HG03378 (cell line): ENCODE results near the gene CBLB.
A peak's percentile ranks its signal among the peaks of the same experiment; 100 is the strongest.
"Not testable (repeated sequence)": the region's sequence is repeated elsewhere in the genome, so short reads cannot be mapped to it uniquely, and the experiment has no call there.

Experiments used
- ATAC-seq: cut with Tn5 transposase; IDR thresholded peaks from one replicate; pipeline ENCODE4 v1.9.1; 2021; ENCODE audit warnings: mild to moderate bottlenecking, moderate library complexity; ENCODE audit not compliant: unreplicated experiment

Gene CBLB

DNA sequence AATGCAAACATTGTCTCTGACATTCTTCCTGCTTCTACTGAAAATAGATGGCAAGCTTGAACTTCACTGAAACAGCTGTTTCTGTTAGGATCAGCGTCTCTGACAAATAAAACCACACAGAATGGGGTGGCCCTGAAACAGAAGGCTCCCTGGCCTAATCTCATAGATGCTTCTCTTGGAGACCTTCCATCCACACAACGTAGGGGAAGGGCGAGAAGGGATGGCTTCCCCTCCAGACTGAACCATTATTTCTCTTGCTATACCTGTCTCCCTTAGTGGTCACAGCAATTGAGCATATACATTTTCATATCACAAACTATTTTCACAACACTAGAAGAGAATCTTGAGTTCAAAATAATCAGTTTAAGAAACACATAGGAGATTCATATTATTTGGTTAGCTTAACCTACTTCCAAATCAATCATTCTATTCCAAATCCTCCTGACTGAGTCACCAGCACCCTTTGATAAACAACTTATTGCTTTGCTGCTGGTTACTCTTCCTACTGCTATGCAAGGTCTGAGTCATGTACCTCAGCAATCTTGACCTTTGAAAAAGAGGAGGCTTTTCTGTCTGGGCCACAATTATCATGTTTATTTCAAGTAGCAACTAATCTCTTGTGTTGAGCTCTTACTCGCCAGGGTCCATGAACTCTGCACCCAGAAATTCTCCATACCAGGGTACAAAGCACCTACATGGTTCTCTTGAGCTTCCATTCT is 45.5 kb downstream of the CBLB start:
- no peak for ATAC-seq

DNA sequence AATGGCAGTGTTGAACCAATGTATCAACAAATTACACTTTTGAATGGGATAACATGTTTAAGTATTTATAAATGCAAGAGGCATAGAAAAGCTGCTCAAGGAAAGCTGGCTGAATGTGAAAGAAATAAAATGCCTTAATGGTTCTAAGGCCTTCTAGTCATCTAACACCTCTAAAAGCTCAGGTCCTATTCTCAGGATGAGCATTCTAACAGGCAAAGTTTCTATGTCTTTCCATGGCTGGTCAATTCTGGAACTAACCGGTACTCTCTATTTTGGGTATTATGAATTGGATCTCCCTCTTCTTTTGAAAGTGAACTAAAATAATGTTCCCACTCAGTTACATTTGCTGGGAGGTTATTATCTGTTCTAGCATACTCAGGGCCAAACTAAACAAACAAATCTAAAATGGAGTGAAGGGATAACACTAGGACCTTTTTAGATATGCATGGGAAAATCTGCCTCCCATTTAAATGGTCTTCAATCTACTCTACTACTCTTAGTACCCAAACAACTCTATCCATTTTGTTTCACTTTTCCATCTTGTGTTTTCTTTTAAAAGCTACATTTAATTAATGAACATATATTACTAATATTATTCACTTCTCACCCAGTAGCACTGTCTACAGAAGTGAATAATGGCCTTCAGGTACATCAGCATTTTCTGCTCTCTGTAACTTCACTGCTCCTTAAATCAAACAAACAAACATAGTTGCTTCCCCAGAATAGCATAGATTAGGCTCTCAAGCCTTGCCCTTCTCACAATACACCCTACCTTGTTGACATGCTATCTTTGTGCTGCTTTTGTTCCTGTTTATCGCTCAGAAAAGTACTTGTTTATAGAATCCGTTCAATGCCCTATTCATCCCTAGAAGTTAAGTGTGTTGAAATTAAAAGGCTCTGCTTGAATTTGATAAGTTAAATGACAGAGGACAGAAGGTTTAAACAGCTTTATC is 46.4 kb downstream of the CBLB start:
- ATAC-seq = no peak

DNA sequence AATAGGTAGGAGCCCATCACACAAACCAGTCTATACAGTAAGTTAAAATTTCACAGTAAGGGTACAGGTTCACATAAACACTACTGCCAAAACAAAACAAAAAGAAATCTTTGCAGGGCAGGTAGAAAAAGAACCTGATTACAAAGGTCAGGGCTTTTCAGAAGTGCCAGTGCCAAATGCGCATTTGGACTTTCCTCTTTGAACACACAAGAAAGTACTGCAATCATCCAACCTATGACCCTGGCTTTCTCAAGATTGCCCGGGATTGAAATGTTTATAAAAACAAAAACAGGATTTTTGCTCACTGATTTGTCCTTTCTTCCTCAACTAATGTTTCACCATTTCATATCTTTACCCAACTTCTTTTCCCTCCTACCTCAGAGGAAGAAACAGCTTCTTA is 47.4 kb downstream of the CBLB start:
- ATAC-seq = no peak

DNA sequence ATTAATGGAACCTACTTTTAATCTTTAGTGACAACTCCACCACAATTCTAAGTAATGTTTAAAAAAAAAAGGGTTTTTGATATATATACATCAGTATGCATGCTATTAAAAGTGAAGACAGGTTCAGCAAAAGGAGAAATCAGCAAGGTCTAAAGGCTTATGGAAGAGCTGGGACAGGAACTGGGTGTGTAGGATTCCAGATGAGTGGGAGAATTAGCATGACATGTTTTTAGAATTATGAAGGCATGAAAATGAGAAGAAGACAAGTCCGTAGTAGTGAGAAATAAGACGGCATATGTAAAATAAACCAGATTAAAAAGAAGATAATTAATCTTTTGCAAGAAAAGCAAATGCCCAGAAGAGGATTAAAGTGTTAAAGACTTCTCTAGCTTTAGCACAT is 52.0 kb downstream of the CBLB start:
- no peak for ATAC-seq

DNA sequence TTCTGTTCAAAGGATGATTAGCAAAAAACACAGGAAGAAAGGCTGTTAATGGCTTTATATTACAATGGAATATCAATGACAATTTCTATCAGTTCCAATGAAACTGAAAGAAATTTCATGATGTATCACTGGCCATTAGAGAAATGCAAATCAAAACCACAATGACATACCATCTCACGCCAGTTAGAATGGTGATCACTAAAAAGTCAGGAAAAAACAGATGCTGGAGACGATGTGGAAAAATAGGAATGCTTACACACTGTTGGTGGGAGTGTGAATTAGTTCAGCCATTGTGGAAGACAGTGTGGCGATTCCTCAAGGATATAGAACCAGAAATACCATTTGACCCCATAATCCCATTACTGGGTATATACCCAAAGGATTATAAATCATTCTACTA is 53.5 kb downstream of the CBLB start:
- ATAC-seq = not testable (repeated sequence)

DNA sequence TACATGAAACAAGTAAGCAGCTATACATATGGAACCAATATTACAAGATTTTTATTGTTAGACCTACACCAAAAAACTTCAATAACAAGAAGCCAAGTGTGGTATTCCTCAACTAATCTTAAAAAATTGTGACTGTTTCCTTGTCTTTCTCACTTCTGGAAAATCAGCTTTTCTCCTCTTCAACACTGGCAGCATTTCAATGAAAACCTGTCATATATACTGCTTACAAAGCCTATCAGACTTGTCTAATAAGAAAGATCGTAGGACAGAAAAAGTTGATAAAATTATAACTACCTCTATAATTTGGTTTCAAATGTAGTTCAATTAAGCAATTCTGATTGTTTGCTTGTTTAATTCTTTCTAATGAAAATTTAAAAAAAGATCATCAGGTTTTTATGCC is 55.1 kb downstream of the CBLB start:
- ATAC-seq = no peak

DNA sequence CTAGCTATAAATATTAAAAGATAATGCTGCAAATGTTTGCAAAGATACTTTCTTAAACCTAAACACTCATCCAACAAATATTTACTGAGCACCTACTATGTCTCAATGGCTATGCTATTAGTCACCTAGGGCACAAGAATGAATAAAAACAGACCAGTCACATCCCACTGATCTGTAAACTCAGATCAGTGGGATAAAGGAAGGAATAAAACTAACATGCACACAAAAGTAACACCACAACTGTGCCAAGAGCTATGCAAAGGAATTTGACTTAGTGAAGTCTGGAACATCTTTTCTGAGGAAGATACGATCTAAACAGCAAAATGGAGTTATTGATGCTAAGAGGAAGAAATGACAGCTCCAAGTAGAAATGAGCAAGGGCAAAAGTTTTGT is 56.6 kb downstream of the CBLB start:
- no peak for ATAC-seq

DNA sequence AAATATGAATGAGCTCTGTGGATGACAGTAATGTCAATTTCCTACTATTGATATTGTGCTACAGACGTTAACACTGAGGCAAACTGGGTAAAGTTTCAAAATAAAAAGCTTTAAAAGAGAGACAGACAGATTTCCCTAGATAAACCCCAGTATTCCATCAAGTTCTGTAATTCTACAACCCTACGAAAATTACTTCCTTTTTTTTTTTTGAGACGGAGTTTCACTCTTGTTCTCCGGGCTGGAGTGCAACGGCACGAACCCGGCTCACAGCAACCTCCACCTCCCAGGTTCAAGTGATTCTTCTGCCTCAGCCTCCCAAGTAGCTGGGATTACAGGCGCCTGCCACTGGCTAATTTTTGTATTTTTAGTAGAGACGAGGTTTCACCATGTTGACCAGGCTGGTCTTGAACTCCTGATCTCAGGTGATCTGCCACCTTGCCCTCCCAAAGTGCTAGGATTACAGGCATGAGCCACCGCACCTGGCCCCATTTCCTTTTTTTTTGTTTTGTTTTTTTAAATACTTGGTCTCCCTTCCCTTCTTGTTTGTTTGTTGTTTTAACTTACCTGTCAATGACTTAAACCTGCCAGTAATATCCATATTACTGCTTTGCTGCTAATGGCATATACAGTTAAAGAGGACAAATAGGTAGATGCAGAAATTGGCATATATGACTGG is 57.2 kb downstream of the CBLB start:
- ATAC-seq = no peak

DNA sequence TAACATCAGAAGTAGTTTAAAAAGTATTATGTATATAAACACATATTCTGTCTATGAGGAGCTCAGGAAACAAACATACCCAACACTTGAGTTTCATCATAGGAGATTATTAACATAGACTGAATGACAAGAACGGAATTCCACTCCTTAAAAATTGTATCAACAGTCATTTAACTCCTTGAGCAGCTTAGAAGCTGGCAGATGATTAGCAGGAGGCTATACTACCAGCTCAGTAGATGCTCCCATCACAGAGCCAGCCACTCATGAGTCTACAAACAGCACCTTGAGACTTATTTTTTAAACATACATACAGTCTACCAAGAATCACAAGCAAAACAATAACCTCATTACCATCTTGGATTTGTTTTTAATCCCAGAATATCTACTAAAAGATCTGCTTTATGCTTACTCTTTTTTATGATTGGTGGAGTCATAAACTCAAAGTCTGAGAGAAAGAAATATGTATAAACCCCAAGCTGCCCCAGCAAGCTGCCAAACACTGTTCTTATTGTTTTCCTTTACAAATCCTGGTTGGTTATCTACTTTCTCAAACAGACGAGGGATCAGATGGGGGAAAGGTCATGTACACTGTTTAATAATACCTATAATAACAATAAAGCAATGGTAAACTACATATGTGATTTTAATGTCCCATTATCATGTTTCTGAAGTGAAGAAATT is 59.5 kb downstream of the CBLB start:
- no peak for ATAC-seq

DNA sequence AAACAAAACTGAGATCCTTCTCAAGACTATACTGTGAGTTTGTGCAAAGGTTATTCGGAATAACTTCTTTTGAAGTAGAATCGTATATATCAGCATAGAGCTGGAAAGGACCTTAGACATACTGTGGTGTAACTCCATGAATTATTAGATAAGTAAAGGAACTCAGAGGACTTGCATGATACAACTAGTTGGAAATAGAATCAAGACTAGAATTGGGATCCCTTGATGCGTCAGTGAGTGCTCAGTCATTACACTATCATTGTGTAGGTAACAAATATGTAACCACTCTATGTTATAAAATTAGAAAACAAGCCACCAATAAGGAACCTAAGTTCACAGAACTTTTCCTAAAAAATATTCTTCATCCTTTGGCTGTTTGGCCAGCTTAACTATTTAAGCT is 61.1 kb downstream of the CBLB start:
- no peak for ATAC-seq

DNA sequence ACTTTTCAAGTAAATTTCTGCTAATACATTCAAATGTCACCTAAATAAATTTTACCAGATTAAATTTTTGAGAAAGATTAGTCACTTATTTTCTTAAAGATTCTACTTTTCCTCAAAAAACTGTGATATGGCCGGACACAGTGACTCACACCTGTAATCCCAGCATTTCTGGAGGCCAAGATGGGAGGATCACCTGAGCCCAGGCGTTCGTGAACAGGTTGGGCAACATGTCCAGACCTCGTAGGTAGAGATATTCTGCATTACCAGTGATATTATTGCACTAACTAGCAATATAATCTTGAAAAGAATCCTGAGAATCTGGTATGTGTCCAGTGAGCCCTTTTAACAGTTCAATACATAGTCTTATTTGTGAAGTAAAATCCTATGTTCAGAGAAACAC is 61.7 kb downstream of the CBLB start:
- no peak for ATAC-seq

DNA sequence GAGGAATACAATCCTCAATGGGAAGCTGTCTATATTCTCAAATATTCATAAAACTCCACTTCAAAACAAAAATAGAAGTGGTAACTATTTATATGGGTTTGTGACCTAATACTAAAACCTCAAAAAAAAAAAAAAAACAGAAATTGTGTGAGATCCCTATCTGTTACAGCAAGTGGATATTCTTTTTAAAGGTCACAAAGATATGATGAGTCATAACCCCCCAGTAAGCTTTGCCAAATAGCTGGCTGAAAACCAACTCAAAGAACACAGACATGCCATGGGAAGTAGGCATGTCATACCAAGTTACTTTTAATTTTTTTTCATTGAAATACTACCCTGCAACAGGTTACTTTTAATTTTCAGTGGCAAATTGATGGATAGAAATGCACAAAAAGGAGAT is 62.5 kb downstream of the CBLB start:
- ATAC-seq = peak; percentile 61

DNA sequence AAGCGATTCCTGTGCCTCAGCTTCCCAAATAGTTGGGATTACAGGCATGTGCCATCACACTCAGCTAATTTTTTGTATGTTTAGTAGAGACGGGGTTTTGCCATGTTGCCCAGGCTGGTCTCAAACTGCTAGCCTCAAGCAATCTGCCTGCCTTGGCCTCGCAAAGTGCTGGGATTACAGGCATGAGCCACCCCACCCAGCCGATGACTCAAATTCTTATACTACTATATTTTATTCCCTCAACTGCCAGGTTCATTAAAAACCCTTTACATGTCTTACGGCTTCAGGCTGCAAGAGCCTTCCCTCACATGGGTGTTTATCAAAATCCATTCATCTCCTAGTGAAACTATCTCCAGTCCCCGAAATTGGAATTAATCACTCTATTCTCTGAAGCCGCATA is 63.4 kb downstream of the CBLB start:
- ATAC-seq = no peak

DNA sequence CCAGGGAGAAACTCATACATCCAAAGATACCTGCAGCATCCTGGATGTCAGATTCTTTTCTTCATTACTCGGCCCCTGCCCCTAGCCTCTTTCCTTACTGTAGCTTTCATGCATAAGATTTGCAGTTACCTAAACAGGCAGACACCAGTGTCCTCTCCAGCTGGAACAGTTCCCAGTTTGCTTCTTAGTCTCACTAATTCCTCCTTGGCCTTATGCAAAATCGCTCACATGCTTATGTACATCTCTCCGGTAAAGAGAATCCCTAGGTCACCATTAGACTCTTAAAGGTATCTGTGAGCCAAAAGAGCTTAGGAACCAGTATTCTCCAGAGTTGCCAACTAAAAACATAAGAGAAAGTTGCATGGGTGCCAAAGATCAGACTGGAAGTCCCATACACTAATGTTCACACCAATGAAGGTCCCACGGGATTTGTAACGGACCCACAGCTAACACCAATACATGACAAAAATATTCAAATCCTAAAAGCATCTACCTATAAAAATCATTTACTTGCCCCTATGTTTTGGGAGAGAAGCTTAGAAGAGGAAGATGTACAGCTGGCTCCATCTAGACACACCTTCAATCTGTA is 66.6 kb downstream of the CBLB start:
- ATAC-seq = peak; percentile 25

DNA sequence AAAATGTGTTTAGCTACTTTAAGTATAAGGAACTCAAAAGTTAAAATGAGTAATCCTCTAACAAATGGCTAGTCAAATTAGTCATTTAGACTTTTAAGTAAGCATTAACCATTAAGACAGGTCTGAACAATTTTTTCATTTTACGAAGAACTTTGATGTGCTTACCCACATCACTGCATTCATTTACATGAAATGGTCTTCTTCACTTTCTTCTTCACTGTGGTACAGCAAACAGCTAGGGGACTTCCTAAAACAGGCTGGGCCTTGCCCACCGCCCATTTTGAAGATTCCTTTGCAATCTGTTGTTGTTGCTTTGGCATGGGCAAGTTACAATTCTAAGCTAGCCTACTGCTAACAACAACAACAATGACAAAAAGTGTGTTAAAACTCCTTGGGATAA is 67.4 kb downstream of the CBLB start:
- ATAC-seq = no peak

DNA sequence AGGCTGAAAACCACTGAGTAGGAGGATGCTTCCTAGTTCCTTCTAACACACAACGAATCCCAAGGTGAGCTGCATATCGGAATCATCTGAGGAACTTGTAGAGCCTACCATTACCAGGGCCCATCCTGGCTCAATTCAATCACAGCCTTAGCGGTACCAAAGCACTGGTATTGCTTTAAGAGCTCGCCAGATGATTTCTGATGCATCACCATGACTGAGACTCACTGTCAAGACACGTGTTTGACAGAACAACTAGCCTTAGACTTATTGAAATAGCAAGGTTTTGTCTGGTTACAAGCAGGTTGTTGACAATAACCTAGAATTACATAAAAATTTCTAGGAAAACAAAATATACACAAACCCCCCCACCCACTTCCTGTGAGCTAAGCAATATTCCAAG is 68.5 kb downstream of the CBLB start:
- ATAC-seq = no peak

DNA sequence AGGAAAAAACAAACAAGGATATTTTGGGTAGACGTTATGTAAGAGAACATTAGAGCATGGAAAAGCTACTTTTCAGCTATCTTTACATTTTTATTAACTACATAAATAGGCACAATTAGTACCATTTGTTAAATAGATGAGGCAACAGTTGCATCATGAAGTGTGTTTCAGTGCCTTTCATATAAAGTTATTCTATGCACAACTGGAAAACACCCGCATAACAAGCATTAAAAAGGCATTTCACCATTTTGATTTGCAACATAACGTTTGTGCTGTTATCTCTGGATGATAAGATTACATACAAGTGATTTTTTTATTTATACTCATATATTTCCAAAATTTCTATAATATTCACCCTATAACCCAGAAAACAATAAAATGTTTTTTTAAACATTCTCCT is 69.5 kb downstream of the CBLB start:
- no peak for ATAC-seq

DNA sequence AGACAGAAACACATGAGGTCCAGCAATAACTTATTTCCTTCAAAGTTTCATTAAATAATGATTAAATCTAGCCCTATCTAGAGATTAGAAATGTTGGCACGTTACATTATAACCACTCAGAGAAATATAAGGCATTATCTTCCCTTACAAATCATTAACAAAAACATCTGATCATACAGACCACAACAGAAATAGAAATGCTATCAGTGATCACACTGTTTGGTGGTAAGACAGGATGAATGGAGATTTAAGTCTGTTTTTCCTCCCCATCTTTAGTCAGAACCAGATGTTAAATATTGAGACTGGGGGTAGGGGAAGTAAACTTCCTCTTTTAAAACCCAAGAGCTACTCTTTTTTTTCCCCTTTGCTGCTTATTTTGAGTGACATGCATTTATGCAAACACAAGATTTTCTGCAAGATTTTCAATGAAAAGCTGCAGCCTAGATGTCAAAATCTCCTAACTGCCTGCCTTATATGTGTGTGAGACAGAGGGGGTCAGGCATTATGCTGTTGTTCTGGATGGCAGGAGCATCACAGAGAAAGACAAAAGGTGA is 70.4 kb downstream of the CBLB start:
- ATAC-seq = peak; percentile 89

DNA sequence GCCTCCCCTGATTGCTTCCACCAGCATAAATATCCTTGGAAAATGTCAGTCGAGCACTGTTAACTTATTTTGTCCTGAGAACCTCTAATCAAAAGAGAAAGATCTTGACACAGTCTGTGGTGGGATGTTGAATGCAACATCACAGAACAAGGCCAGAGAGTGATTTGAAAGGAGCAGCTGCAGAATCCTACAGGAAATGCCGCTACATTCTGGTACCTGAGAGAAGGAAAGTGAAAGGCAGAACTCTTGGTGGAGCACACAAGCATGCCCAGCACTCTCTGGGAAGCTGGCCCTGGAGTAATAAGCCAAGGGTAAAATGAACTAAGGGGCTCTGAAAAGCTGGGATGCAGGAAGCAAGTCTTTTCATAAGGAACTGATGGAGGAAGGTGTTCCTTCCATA is 75.8 kb downstream of the CBLB start:
- no peak for ATAC-seq
